HepG2 (cell line): ENCODE data around the gene NUP214. TPM values are rescaled to one million over a fixed set of nuclear protein-coding genes. Genes with fewer than 3 reads are reported as not detected.
A peak's percentile ranks its signal among the peaks of the same experiment; 100 is the strongest.

Source experiments
- ATAC-seq: fragments of 200-7000 bp; cut with Tn5 transposase; 3 replicates; pipeline ENCODE4 v1.9.1; 2020; ENCODE audit warnings: mild to moderate bottlenecking, moderate library complexity
- BruUV-seq: library from RNA; stranded (reverse); fragments of 400-500 nt; replicated peaks from 2 replicates; lab custom pipeline; 2021; lab: Mats Ljungman, UMichigan
- CTCF ChIA-PET: fragments of 300-600 bp; formaldehyde crosslinking; extraction: SDS; loops from one replicate; lab custom pipeline; 2021; ENCODE audit warnings: low total read pairs, inconsistent platforms, low intra/inter-chr PET ratio; lab: Yijun Ruan, JAX
- POLR2A ChIA-PET: fragments of 350-600 bp; sonication (Branson Sonifier 250); formaldehyde crosslinking; loops from one replicate; lab custom pipeline; 2020; ENCODE audit warnings: antibody characterized with exemption, inconsistent platforms; lab: Yijun Ruan, JAX
- DNase-seq: peaks from one replicate; pipeline ENCODE4 v3.0.0-alpha.2; 2015; ENCODE audit warnings: low spot score
- FAIRE-seq: peaks from 3 replicates; lab custom pipeline; 2011; peaks lifted over from hg19 to GRCh38; lab: Jason Lieb, UNC
- H2AFZ ChIP-seq: one replicate; pipeline ENCODE4 v1.6.1; 2011; ENCODE audit warnings: low read length, inconsistent platforms
- H3K27ac ChIP-seq: fragments of 300-600 bp; 3 replicates; pipeline ENCODE4 v1.8.0; 2011; ENCODE audit warnings: mixed run types, mild to moderate bottlenecking, mixed read lengths, low read length, inconsistent platforms; ENCODE audit not compliant: insufficient read depth; ENCODE audit errors: extremely low read length
- H3K27me3 ChIP-seq, 2 experiments: fragments of 200-600 bp in 1 of 2; 2 replicates in 1 of 2; 3 replicates in 1 of 2; pipeline versions ENCODE4 v1.6.0 to v1.8.0; 2011; ENCODE audit warnings: low read length in 2 of 2, mild to moderate bottlenecking in 2 of 2, moderate library complexity in 2 of 2, inconsistent platforms in 1 of 2; ENCODE audit not compliant: insufficient read depth in 2 of 2, control insufficient read depth in 1 of 2
- H3K36me3 ChIP-seq, 2 experiments: fragments of 200-600 bp in 1 of 2; replicated peaks in 1 of 2; 2 replicates in 1 of 2; 3 replicates in 1 of 2; pipeline versions ENCODE4 v1.5.1 to v1.8.0; 2011; ENCODE audit warnings: low read length in 2 of 2, inconsistent platforms in 1 of 2; ENCODE audit not compliant: insufficient read depth in 2 of 2, control insufficient read depth in 1 of 2
- H3K4me1 ChIP-seq: 2 replicates; pipeline ENCODE4 v1.5.1; 2012; ENCODE audit warnings: low read length, inconsistent platforms; ENCODE audit not compliant: insufficient read depth
- H3K4me2 ChIP-seq: 2 replicates; pipeline ENCODE4 v1.6.0; 2011; ENCODE audit warnings: low read depth, low read length, inconsistent platforms
- H3K4me3 ChIP-seq, 3 experiments: fragments of 200-600 bp in 1 of 3; sonication (generic), shearing (Covaris generic) in 1 of 3; replicated peaks in 1 of 3; 2 replicates each; pipeline ENCODE4 v1.5.1; 2011 to 2016; ENCODE audit warnings: low read length in 3 of 3, inconsistent platforms in 2 of 3, low read depth in 2 of 3, mild to moderate bottlenecking in 2 of 3, control low read depth in 1 of 3, mixed read lengths in 1 of 3; ENCODE audit not compliant: insufficient read depth in 1 of 3
- H3K79me2 ChIP-seq: one replicate; pipeline ENCODE4 v1.6.1; 2011; ENCODE audit warnings: low read length, inconsistent platforms; ENCODE audit not compliant: insufficient read depth
- H3K9ac ChIP-seq: 2 replicates; pipeline ENCODE4 v1.6.0; 2011; ENCODE audit warnings: mild to moderate bottlenecking, low read depth, low read length, inconsistent platforms; ENCODE audit not compliant: insufficient read depth
- H3K9me3 ChIP-seq: 2 replicates; pipeline ENCODE4 v1.5.1; 2012; ENCODE audit warnings: mild to moderate bottlenecking, low read length
- H4K20me1 ChIP-seq: 2 replicates; pipeline ENCODE4 v1.6.0; 2011; ENCODE audit warnings: inconsistent platforms, mild to moderate bottlenecking, low read length, moderate library complexity; ENCODE audit not compliant: insufficient read depth
- JUN ChIP-seq: sonication (generic); formaldehyde crosslinking; IDR thresholded peaks from 2 replicates; pipeline ENCODE4 v1.4.0; 2020; ENCODE audit warnings: mild to moderate bottlenecking, missing genetic modification reagents
- ZNF430 ChIP-seq: sonication (generic); formaldehyde crosslinking; IDR thresholded peaks from 2 replicates; pipeline ENCODE4 v1.9.0; 2021; ENCODE audit warnings: mild to moderate bottlenecking, missing genetic modification reagents
- ZNF629 ChIP-seq: sonication (generic); formaldehyde crosslinking; conservative IDR thresholded peaks from 2 replicates; pipeline ENCODE4 v1.5.0; 2020; ENCODE audit warnings: missing genetic modification reagents
- ZNF768 ChIP-seq: sonication (generic); formaldehyde crosslinking; IDR thresholded peaks from 2 replicates; pipeline ENCODE4 v1.4.0; 2020; ENCODE audit warnings: missing genetic modification reagents
- ZSCAN20 ChIP-seq: sonication (generic); formaldehyde crosslinking; IDR thresholded peaks from 2 replicates; pipeline ENCODE4 v1.4.0; 2020; ENCODE audit warnings: missing genetic modification reagents, mild to moderate bottlenecking, borderline replicate concordance
- WGBS: methylation state at CpG from one replicate; pipeline ENCODE4 v1.1.6; 2017; ENCODE audit warnings: low lambda C conversion rate; 5-methylcytosine and 5-hydroxymethylcytosine counted together
- in situ Hi-C: cut with HindIII; loops from 2 replicates; pipeline ENCODE4 v1.10.0; 2017; ENCODE audit warnings: low pct_unique_long_range_greater_than_20kb; ENCODE audit not compliant: extremely low pct_ligation_motif_present
- intact Hi-C: fragments of 100-400 bp; cut with micrococcal nuclease; formaldehyde crosslinking; loops from one replicate; pipeline ENCODE4 v1.10.0; 2022; ENCODE audit not compliant: unreplicated experiment
- polyA plus RNA-seq, 8 experiments: library from polyadenylated mRNA; depleted of rRNA in 3 of 8; stranded (reverse) in 7 of 8; unstranded in 1 of 8; fragments of >200 nt; fragmentation: Illumina TruSeq in 4 of 8; extraction: Trizol in 4 of 8; gene quantifications; 2 replicates each; pipeline versions ENCODE4 v1.2.1 to v1.2.3, GENCODE V29; 2011 to 2016; ENCODE audit warnings: low read depth in 4 of 8, missing spikeins in 1 of 8, mixed read lengths in 1 of 8; ENCODE audit not compliant: insufficient read depth in 1 of 8
- total RNA-seq, 5 experiments: library from RNA; depleted of rRNA; stranded (reverse); fragments of >200 nt; fragmentation: Illumina TruSeq; extraction: Trizol; gene quantifications; 2 replicates each; pipeline ENCODE4 v1.2.3, GENCODE V29; 2016; ENCODE audit warnings: low read depth in 1 of 5
- TF ChIP-seq, protein P1 (sequence below): sonication (generic); formaldehyde crosslinking; IDR thresholded peaks from 2 replicates; pipeline ENCODE4 v1.4.0; 2020; ENCODE audit warnings: missing genetic modification reagents
- TF ChIP-seq, protein P2 (sequence below): sonication (generic); formaldehyde crosslinking; IDR thresholded peaks from 2 replicates; pipeline ENCODE4 v1.8.0; 2022; ENCODE audit warnings: missing genetic modification reagents, mild to moderate bottlenecking, inconsistent platforms, borderline replicate concordance
- TF ChIP-seq, protein P3 (sequence below): sonication (generic); formaldehyde crosslinking; IDR thresholded peaks from 2 replicates; pipeline ENCODE4 v1.5.0; 2020; ENCODE audit warnings: mild to moderate bottlenecking, missing genetic modification reagents
- TF ChIP-seq, protein P4 (sequence below): IDR thresholded peaks from 2 replicates; pipeline ENCODE4 v1.6.1; 2016; ENCODE audit warnings: low read depth, borderline replicate concordance

NUP214 gene
- total and polyA plus RNA-seq, 2 of the 13 experiments (the other 11 are each of a cell fraction or from before 2014, with no cell fraction given), result 8.4 to 16.0 TPM

DNA sequence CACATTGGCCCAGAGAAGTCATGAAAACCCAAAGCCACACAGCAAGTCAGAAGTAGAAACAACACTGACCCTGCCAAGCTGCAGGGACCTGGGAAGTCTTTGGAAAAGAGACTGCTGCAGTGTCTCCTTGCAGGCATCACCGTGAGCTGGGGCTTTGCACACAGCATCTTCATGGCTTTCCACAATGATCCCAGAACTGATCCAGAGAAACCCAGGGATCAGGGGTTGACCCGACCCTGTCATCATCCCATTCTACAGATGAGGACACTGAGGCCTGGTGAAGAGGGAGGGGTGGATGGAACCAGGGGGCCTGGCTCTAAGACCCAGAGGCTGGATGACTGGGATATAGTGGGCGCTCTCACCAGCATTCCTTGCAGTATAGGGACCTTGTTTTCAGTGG lies 155.3 kb downstream of the NUP214 start:
- Histone ChIP-seq H4K20me1 (peaks cover 3% of the 10 kb centered on the region; the same call in 1 of the 2 replicates), H2AFZ (no peak overlapping the region), H3K4me1 (peaks cover 23% of the 10 kb centered on the region), H3K36me3 (no peaks in the 10 kb centered on the region), H3K79me2 (no peaks in the 10 kb centered on the region), H3K27ac (no peak overlapping the region), H3K4me2 (no peak overlapping the region), H3K4me3 (no peak overlapping the region), H3K27me3 (peaks cover 10 to 67% of the 10 kb centered on the region in 2 experiments), H3K9ac (no peak overlapping the region), H3K9me3 (no peaks in the 10 kb centered on the region)
- TF ChIP-seq ZNF768 (CRISPR knock-in tag), result peak; percentile 76; the same call in 1 of the 2 replicates
- TF ChIP-seq ZNF629 (CRISPR knock-in tag), result peak; percentile 70
- TF ChIP-seq, protein P1, sequence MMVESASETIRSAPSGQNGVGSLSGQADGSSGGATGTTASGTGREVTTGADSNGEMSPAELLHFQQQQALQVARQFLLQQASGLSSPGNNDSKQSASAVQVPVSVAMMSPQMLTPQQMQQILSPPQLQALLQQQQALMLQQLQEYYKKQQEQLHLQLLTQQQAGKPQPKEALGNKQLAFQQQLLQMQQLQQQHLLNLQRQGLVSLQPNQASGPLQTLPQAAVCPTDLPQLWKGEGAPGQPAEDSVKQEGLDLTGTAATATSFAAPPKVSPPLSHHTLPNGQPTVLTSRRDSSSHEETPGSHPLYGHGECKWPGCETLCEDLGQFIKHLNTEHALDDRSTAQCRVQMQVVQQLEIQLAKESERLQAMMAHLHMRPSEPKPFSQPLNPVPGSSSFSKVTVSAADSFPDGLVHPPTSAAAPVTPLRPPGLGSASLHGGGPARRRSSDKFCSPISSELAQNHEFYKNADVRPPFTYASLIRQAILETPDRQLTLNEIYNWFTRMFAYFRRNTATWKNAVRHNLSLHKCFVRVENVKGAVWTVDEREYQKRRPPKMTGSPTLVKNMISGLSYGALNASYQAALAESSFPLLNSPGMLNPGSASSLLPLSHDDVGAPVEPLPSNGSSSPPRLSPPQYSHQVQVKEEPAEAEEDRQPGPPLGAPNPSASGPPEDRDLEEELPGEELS (CRISPR knock-in tag), result no peak
- in situ Hi-C loops (no loop called here), intact Hi-C loops (no loop called here)
- no TSS peak for BruUV-seq
- FAIRE-seq (no peak), ATAC-seq (no peak), DNase-seq (no peak)
- 67% methylated on average over 1 of the region's 3 CpGs for WGBS
- POLR2A ChIA-PET, result no interaction called here
- CTCF ChIA-PET, result no interaction called here

DNA sequence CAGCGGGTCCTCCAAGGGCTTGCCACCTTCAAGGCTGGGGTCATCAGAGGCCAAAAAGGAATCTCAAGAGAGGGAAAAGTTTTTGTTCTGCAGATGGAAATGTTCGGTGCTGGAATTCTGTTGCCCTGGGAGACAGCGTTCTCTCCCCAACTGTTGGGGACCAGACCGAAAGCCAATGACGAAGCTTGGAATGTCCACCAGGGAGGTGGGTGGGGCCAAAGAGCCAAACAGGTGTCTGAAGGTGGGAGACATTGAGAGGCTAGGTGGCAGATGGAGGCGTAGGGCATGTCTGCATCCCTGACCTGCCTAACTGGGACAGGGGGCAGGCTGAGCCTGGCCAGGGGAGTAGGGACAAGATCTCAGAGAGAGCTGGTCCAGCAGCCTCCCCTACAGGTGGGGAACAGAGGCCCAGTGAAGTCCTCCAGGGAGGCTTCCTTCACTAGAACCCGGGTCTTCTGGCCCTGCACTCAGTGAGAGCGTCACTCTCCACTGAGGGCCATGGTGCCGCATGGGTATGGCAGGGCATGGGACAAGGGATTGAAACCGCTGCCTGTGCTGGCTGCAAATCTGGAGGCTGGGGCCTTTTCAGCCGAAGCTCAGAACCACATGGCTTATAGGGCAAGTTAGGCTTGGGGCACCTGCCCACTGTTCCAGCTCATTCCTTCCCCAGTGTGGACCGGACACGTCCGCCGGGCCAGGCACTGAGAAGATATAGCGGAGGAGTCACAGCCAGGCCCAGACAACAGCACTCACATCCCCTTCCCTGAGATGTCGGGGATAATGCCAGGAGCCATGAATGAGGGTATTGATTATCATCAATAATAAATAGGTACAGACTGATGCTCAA lies 156.0 kb downstream of the NUP214 start:
- Histone ChIP-seq H3K27ac (no peak overlapping the region), H3K4me3 (no peak overlapping the region), H4K20me1 (peaks cover 3% of the 10 kb centered on the region; the same call in 1 of the 2 replicates), H3K79me2 (no peaks in the 10 kb centered on the region), H3K27me3 (peaks cover 7 to 60% of the 10 kb centered on the region in 2 experiments; a peak in 4 of 5 replicates), H3K9ac (no peak overlapping the region), H3K4me1 (peaks cover 17% of the 10 kb centered on the region), H3K9me3 (no peaks in the 10 kb centered on the region), H3K36me3 (no peaks in the 10 kb centered on the region), H3K4me2 (no peak overlapping the region), H2AFZ (no peak overlapping the region)
- FAIRE-seq, result no peak
- no peak for ATAC-seq
- WGBS, result 31% methylated on average over 16 of the region's 17 CpGs
- TF ChIP-seq, protein P2, sequence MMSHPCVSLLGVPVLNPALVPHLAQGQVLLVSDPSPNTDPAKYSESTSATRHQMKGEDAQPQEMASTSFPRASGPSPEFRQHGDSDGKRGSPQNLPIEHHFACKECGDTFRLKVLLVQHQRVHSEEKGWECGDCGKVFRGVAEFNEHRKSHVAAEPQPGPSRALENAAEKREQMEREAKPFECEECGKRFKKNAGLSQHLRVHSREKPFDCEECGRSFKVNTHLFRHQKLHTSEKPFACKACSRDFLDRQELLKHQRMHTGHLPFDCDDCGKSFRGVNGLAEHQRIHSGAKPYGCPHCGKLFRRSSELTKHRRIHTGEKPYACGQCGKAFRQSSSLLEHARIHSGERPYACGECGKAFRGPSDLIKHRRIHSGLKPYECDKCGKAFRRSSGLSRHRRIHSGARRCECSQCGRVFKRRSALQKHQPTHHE (CRISPR knock-in tag), result no peak
- TF ChIP-seq ZSCAN20 (CRISPR knock-in tag), result no peak
- TF ChIP-seq, protein P3, sequence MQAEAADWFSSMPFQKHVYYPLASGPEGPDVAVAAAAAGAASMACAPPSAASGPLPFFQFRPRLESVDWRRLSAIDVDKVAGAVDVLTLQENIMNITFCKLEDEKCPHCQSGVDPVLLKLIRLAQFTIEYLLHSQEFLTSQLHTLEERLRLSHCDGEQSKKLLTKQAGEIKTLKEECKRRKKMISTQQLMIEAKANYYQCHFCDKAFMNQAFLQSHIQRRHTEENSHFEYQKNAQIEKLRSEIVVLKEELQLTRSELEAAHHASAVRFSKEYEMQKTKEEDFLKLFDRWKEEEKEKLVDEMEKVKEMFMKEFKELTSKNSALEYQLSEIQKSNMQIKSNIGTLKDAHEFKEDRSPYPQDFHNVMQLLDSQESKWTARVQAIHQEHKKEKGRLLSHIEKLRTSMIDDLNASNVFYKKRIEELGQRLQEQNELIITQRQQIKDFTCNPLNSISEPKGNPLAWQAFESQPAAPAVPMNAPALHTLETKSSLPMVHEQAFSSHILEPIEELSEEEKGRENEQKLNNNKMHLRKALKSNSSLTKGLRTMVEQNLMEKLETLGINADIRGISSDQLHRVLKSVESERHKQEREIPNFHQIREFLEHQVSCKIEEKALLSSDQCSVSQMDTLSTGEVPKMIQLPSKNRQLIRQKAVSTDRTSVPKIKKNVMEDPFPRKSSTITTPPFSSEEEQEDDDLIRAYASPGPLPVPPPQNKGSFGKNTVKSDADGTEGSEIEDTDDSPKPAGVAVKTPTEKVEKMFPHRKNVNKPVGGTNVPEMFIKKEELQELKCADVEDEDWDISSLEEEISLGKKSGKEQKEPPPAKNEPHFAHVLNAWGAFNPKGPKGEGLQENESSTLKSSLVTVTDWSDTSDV (CRISPR knock-in tag), result no peak
- TF ChIP-seq, protein P4, sequence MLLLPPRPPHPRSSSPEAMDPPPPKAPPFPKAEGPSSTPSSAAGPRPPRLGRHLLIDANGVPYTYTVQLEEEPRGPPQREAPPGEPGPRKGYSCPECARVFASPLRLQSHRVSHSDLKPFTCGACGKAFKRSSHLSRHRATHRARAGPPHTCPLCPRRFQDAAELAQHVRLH (CRISPR knock-in tag), result no peak
- TF ChIP-seq JUN, result no peak
- TF ChIP-seq ZNF430 (CRISPR knock-in tag), result no peak
- intact Hi-C loops (no loop called here), in situ Hi-C loops (no loop called here)
- BruUV-seq, result no TSS peak
- ChIA-PET POLR2A (no interaction called here), CTCF (no interaction called here)
- no peak for DNase-seq
